Activated CD8-positive, alpha-beta memory T cell treated with anti-CD3 and anti-CD28 coated beads, Interleukin-2, amount 50 U/mL, for 1 hour (primary cell): ENCODE measurements around the gene LEO1.

Experiments used
- DNase-seq: peaks from one replicate; pipeline ENCODE4 v3.0.0-alpha.2; 2020; ENCODE audit errors: extremely low read depth

The LEO1 gene

DNA sequence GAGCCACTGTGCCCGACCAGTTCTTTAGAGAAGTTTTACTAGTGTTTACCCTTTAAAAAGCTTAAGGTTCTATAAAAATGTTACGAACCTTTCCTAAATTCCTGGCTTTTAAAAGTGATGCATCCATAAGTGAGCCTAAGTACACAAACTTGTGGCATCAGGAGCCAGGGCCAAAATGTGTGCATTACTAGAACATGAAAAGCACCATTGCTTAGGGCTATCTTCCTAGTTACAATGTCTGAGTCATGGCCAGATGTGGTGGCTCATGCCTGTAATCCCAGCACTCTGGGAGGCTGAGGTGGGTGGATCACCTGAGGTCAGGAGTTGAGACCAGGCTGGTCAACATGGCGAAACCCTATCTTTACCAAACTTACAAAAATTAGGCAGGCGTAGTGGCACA is 39.9 kb downstream of the LEO1 start:
- no peak for DNase-seq

DNA sequence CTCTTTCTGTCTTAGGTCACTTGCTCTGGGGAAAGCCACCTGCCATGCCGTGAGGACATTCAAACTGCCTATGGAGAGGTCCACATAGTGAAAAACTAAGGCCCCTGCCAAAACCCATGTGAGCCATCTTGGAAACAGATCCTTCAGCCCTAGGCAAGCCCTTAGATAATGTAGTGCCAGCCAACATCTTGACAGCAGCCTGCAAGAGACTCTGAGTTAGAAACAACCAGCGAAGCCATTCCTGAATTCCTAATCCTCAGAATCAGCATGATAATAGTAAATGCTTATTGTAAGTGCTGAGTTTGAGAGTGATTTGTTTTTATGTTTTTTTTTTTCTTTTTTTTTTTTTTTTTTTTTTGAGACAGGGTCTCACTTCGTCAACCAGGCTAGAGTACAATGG is 40.6 kb downstream of the LEO1 start:
- DNase-seq = no peak

DNA sequence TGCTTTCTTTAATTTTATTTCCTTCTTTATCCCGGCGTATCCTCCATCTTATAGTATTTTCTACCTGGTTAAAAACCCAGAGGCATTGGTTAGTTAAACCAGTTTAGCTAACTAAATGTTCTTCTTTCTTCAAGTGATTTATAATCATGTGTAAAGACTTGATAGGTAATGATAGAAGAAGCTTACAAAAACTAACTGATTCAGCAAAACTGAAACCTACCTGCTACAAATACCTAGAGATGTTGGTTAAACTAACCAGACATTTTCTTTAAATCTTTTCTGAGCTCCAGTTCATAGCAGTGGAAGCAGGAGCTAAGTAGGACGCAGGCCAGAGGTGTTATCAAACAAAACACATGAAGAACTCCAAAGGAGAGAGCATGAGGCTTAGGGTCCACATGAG is 44.8 kb downstream of the LEO1 start:
- DNase-seq = no peak

DNA sequence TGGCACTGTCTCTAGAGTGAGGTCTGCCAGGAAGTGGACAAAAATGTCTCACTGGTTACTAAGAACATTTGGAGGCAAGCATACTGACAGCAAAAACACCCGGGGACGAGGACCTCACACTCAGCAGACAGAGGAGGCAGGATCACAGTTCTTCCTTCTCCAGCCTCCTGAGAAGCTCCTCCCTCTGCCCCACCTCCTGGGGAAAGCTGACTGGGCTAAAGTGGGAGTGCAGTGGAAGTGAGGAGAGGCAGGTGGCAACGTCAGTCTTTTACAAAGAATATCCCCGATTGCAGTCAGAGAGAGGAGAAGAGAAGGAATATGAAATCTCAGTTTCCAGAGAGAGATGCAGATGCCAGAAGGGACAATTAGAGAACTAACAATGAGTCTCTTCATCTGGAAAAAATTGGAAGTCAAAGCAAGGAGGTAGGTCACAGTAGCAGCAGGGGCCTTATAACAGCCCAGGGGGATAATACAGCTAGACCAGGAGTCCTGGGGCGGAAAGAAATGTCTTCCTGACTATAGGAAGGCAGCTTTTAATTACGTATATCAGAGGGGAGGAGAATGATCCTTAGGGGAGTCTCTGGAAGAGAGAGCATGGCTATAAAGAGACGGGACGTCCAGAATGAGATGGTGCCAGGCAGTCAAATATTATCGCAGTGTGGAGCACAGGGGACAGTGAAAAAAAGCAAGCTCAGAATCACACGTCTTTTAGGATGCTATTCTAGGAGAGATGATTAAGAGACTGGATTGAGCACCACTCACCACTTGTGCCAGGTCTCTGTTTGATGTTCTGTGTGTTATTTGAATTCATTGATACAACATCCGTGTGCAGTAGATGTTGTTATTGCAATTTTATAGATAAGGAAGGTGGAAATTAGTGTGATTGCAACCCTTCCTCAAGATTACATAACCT is 47.2 kb downstream of the LEO1 start:
- DNase-seq = no peak

DNA sequence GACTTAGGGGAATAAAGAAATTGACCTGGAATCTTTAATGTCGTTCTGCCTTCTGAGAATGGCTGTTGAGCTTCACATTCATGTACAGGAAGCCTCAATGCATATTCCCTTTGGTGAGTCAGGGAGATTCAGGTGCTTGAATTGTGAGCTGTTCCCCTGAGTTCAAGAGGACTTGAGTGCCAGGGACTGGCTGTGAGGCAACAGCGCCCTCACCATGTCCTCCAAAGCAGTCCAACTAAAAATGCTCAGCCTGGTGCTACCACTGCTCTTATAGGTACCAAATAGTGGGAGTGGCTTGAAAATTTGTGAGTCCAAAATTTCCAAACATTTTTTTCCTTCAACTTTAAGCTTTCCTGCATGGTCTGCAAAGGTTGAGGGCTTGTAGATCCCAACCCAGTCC is 54.1 kb downstream of the LEO1 start:
- DNase-seq = no peak

DNA sequence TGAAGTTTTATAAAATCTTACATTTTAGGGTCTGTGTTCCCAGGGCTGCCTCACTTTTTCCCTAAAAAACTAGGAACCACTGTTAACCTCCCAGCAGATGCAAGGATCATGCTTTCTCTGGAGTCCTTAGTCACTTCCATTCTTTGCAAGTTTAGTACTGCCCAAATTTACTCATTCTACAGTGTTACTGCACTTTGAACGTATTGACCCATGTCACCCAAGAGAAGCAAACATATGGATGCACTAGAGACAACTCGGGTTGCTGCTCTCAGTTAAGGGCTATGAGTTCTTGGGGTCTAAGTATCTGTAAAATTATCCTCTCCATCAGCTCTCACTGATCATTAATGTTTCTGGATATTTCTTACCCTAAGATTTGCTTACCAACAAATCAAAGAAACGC is 59.0 kb downstream of the LEO1 start:
- DNase-seq = no peak

DNA sequence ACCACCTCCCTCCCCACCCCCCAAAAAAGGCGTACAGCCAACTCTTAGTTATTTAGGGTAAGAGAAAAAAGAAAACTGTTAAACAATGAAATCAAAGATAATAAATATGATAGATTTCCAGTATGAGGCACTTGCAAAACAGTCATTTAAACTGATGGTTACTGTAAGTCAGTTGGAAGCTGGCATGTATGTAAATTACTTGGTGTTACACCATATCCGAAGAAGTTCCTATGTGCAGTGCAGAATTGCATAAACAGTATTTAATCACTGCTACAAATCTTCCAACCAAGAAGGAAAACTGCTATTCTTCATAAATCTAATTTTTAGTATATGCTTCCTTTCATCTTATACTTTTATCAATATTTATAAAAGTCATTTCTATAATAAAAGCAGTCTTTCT is 62.0 kb downstream of the LEO1 start:
- DNase-seq = no peak

DNA sequence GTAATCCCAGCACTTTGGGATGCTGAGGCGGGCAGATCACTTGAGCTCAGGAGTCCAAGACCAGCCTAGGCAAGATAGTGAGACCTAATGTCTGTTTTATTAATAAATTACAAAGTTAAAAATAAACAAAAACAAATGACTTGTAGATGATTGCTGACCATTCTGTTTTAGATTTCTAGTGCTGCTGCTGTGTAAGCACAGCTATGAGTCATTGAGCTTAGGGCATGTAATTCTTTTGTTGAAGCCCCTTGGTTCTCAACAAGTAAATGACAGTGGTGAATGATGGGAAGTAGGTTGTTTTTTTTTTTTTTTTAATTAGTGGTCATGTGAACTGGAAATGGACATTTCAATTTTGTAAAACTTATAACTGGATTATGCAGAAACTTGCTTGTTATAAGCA is 63.3 kb downstream of the LEO1 start:
- no peak for DNase-seq

DNA sequence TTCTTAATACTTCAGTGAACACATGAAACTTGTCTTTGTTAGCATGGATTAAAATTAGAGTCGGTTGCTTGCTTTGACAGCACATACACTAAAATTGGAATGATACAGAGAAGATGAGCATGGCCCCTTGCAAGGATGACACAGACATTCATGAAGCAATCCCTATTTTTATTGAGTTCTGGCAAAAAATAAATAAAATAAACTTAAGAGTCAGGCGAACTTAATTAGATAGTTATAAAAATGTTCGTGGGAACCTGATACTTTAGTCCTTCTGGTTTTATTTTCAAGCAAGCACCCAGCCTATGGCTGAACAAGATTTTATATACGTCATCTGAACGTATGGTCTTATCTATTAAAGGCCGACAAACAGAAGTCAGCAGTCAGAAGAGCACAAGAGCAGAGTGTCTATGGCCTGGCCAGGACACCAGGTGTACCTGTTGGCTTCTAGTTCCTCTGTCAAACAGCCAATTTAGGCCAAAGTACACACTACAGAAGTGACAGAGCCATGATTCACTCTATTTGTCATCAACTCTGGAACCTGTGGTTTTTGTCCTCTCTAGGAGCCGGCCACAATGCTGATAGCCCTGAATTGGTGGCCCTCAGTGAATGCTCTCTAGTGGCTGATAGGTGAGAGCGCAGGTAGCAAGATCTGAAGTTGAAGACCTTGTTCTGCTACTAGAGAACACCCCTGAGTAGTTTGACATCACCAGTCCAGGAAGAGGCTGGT is 64.3 kb downstream of the LEO1 start:
- DNase-seq = no peak

DNA sequence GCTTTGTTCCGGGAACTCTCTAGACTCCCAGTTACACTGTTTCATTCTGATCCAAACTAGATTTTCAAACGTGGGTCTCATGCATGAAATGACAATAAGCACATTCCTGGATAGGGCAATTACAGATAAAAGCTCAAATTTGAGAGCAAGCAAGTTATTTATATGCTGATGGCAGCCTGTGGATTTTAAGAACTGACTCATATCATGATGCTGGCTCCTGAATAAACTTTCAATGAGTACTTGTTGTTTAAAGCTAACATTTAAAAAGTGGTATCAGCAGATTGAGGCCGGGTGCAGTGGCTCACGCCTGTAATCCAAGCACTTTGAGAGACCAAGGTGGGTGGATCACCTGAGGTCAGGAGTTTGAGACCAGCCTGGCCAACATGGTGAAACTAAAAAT is 66.6 kb downstream of the LEO1 start:
- DNase-seq = no peak

DNA sequence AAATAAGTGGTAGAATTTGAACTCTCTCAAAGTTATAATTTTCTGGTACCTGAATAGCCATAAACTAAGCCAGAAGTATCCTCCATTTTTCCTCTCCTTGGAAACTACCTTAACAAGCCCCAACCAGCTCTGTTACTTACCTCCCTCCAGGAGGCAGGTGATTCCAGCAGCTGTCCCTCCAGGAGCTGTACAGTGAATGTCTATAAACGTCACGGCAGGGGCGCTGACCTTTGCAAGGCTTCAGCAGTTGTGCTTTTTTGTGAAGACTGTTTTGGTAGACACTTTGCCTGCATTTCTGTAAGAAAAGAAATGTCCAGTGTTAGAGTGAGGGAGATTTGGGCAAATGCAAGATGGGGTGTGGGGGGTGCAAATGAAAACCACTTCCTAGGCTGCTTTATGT is 67.2 kb downstream of the LEO1 start:
- DNase-seq = no peak

DNA sequence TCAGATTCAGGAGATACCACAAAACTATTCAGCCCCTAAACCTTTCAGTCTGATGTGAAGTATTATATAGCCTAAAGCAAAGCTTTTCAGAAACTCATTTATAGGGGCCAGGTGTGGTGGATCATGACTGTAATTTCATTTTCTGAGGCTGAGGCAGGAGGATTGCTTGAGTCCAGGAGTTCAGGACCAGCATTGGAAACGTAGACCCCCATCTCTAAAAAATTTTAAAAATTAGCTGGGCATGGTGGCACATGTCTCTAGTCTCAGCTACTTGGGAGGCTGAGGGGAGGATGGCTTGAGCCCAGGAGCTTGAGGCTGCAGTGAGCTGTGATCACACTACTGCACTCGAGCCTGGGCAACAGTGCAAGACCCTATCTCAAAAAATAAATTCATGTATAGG is 82.1 kb downstream of the LEO1 start:
- no peak for DNase-seq

DNA sequence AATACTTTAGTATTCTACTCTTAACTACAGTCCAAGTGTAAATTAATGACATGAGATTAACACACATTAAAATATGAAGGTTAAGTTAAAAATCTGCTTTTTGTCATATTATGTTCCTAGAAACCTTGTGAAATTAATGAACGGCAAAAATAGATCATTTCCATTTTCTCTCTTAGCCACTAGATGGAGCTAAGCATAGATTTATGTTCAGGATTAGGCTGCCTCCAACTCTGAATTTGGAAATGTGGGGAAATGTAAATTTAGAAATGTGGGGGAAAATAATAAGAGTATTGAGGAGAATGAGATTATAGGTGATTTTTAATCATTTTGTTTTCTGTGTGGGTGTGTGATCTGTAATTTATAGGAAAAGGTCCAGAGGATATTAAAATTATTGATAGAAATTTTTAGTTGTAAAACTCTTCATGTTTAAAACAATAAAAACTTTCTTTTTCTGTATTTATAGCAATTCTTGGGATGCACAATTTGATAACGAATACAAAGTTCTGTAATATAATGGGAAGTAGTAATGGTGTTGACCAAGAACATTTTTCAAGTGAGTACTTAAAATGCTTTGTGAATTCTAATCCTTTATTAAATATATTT is 82.9 kb downstream of the LEO1 start:
- DNase-seq = no peak
